Measurements from ENCODE around the gene MTA2. TPM values are rescaled to one million over a fixed set of nuclear protein-coding genes. Genes with fewer than 3 reads are reported as not detected.

The MTA2 gene
- total and polyA plus RNA-seq, 2 of the 8 experiments (the other 6 are each of a cell fraction or from before 2014, with no cell fraction given) = 25.7 to 114 TPM

- peak; percentile 50 for TF ChIP-seq PHF8 (conservative IDR thresholded peaks at IDR 0.05; ENCODE audit: low read depth, low read length)
- TF ChIP-seq E2F6 (IDR thresholded peaks at IDR 0.05) = peak; percentile 57; the same call in 1 of the 2 replicates
- peak; percentile 27 for TF ChIP-seq EZH2 (IDR thresholded peaks at IDR 0.05; ENCODE audit: low read depth, low read length, severe bottlenecking)
- TF ChIP-seq KDM1A (IDR thresholded peaks at IDR 0.05; ENCODE audit: borderline replicate concordance, low read length) = no peak
- TF ChIP-seq POLR2AphosphoS5 (IDR thresholded peaks at IDR 0.05; ENCODE audit: low read depth, low read length) = peak; percentile 33; the same call in 1 of the 2 replicates
These were observed 56.0 kb downstream of the MTA2 start (continued) for GRCh38 chr11:62545437-62546243.

All from H1 (cell line).